NCI-H524 treated with DMSO at 0.1 percent for 48 hours (cell line): ENCODE results near the gene ELOVL4.

Experiments
- DNase-seq: peaks from one replicate; lab custom pipeline; 2025; lab: John Stamatoyannopoulos, UW

The ELOVL4 gene

DNA sequence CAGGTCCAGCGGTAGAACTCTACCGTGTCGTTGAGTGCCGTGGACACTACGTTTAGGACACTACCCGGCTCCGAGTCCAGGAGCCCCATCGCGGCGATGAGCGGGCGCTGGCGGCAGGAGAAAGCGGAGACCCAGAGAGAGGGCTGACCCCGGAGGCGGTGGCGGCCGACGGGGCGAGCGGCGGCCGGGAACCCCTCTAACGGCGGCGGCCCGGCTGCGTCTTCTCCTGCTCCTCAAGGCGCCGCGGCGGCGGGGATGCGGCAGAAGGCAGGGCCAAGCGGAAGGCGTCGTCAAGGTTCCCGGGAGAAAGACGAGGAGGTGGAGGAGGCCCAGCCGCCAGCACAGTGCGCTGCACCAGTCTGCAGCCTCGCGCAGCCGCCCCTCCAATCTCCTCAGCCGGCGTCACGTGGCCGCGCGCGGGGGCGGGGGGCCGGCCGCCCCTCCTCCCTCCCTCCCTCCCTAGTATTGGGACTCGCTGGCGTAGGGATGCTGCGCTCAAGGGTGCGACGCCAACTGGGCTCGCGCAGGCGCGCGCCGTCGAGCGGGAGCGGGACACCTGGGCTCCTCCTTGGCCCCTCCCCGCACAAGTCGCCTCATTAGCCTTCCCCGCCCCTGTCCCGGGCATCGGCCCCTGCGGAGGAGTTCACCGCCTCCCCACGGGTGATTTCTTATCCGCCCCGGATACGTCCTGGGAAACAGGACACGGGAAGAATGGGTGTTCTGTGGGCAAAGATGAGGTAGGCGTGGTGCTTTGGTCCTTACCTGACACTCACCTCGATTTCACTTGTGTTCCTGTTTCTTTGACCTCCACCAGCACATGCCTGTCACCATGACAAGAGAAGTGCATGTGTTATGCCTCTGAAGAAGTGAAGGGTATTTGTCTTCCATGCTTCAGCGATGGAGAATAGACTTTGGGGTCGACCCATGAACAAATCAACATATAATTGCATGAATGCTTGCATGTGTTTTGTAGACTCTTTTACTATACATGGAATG lies at the start of gene ELOVL4:
Gene ELOVL4, minus strand, starts transcription at position 363 of the 996 bp plus-strand sequence. Its CDS starts 274 bp downstream, at position 89.
- DNase-seq = peak; percentile 48

DNA sequence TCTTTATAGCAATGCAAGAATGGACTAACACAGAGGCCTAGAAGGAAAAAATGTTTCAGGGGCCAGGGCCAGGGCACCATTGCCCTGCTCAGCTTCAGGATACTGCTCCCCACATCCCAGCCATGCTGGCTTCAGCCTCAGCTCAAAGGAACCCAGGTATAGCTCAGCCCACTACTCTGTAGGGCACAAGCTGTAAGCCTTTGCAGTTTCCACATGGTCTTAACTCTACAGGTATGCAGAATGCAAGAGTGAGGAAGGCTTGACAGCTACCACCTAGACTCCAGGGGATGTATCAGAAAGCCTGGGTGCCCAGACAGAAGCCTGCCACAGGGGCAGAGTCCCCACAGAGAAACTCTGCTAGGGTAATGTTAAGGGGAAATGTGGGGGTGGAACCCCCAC lies 46.6 kb upstream of the ELOVL4 start:
- DNase-seq = no peak

GRCh38 chr6:79993012-79993910 lies 45.9 kb upstream of the ELOVL4 start:
- no peak for DNase-seq

DNA sequence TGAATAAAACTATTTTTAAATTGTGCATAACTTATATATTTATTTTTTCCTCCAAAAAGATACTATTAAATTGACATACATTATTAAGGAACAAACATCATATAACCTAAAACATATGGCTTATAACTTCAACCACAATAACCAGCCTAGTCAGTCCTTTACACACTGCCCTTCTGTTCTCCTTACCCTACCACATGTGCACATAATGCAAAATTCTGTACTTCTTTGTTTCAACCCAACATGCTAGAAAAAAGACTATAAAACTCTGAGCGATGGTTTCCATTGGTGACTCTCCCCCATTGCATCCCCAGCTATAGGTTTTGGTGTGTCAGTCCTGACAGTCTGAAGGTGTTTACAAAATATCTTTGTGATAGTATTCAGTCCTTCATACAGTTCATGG lies 42.3 kb upstream of the ELOVL4 start:
- DNase-seq = no peak

GRCh38 chr6:79985128-79985527 lies 37.8 kb upstream of the ELOVL4 start:
- no peak for DNase-seq

DNA sequence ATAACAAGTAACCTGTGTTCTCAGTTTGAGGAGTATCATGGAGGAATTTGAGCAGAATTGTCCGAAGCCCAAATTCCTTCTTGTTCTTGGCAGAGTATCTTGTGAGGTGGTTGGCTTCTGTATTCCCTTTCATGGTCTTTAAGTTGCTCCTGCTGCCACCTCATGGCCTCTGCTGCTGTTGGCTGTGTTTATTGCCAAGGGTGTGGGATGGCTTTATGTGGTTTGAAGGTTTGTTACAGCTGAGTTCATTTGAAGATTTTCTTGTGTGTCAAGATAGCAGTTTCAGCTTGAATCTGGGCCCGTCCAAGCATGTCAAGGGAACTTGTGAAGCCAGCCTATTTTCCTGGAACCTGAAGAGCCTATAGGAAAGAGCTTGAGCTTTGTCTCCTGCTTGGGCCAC lies 36.9 kb upstream of the ELOVL4 start:
- no peak for DNase-seq

DNA sequence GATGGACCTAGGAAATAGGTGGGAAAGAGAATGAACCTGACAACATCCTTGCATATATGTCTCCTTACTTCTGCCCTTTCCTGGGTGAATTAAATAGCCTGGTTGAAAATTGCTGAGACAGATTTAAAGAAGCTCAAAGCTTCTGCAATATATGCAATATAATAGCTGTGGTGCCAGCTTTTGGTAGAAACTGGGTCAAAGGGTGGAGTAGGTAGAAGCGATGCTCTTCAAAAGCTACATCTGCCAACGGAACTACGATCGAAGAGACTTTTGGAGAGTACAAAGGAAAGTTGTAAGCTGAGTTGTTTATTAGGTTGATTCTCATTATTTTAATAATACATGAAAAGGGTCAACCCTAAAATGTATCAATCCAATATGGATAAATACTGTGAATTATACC lies 34.3 kb upstream of the ELOVL4 start:
- DNase-seq = no peak

DNA sequence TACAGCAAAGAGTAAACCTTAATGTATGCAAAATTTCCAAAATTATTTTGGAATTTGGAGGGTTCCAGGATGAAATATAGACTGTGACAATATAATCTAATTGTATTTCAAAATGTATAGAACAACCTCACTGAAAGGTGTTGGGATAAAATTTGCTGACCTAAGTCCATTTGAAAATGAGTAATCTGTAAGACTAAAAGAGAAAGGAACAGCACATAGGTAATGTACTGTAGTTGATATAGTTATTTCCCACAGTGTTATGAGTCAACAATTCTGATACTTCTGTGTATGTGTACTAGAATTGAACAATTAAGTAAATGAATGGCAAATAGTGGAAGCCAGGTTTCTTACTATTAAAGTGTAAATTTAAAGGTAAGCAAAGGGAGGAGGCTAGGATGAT lies 23.8 kb upstream of the ELOVL4 start:
- DNase-seq = no peak

GRCh38 chr6:79969784-79970183 lies 22.4 kb upstream of the ELOVL4 start:
- no peak for DNase-seq

- no peak for DNase-seq
Measured at GRCh38 chr6:79967178-79967577, 19.8 kb upstream of the ELOVL4 start.

DNA sequence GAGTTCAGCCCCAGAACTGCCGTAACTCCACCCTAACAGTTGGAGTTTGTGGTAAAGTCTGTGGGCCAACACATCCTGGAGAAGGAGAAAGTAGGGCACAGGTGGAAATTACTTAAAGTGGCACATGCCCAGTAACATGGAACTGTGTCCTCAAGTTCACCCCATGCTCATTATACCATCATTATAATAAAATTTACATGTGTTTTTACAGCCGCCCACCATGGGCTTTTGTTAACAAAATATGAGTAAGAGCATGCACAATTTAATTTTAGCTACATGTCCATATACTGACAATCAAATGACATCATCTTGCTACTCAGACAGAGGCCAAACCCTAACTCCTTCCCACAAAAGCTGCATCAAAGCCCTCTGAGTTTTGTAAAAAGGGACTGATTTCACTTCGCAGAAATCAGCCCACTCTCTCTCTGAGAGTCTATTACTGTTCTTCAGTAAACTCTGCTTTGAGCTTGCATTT lies 17.3 kb upstream of the ELOVL4 start:
- no peak for DNase-seq

- no peak for DNase-seq
Measured at GRCh38 chr6:79954849-79955248, 7.5 kb upstream of the ELOVL4 start.

DNA sequence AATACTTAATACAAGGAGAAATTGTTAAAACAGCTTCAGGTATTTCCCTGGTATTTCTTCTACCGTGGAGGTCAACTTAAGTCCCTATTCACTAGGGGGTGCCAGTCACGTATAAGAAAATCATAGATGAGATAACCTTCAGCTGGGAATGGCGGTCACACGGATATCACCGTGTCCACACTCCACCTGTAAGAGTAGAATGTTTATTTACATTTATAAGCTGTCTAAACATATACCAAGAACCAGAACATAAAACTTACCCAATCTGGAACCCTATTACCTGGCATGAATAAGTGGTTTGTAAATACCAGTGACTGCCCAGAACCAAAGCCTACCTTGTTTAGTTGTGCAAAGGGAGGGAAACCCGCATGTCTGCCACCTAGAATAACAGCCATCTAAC lies 1.9 kb upstream of the ELOVL4 start:
- peak; percentile 20 for DNase-seq

DNA sequence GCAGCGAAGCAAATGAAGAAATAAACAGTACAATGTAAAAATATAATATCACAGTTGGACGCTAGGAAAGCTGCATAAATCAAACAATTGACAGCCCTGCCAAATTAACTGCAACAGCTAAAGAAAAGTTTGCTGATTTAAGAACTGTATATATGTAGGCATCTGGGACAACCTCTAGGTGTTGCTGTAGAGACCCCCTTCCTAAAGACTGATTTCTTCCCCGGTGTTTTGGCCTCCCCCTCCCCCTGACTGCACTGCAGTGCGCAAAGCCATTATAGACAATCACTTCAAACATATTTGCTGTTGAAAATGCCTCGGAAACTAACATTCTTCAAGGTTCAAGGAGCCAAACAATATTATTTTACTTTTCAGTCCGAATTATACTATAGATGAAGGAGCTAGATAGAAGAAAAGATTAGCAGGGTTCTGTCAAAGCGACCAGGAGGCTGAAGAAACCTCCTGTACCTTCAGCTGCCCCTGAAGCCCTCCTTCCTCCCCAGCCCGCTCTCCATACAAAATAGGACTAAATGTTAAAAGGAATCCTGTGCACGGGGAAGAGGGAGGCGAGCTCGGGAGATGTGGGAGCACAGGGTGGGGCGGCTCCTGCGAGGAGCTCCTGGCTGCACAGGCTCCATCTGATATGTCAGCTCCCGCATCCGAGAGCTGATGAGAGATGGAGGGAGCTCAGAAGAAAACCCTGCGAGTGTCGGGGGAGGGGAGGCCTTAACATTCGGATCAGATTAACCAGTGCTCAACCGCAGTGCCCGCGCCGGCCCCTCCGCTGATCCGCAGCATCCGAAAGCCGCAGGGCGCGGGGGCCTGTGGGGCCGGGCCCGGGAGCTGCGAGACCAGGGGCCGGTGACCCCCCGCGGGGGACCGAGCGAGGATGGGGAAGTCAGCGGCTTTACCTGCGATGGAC lies 822 bp downstream of the ELOVL4 start:
- peak; percentile 13 for DNase-seq

- no peak for DNase-seq
Measured at GRCh38 chr6:79943133-79943532, 4.2 kb downstream of the ELOVL4 start.

DNA sequence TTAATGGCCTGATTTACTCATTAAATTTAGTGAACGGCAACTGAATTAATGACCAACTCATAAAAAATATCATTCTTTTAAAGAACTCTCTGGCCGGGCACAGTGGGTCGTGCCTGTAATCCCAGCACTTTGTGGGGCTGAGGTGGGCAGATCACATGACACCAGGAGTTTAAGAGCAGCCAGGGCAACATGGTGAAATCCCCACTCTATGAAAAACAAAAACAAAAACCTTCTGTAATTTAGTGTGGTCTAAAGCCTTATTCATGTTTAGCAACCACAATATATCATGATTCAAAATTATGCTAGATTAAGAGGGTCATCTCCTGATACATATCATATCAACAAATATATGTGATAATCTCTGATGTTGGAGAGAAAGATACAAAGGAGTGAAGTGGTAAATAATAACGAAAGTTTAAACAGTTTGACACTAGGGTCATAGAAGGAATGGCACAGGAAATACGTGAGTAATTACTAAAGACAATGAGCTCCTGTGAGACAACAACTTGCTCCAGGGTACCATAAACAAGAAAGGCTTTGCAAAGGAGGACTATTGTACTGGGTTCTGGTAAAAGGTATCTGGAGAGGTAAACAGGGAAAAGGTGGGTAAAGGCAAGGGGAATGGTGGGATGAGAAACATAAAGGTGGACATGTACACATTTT lies 5.7 kb downstream of the ELOVL4 start:
- no peak for DNase-seq

DNA sequence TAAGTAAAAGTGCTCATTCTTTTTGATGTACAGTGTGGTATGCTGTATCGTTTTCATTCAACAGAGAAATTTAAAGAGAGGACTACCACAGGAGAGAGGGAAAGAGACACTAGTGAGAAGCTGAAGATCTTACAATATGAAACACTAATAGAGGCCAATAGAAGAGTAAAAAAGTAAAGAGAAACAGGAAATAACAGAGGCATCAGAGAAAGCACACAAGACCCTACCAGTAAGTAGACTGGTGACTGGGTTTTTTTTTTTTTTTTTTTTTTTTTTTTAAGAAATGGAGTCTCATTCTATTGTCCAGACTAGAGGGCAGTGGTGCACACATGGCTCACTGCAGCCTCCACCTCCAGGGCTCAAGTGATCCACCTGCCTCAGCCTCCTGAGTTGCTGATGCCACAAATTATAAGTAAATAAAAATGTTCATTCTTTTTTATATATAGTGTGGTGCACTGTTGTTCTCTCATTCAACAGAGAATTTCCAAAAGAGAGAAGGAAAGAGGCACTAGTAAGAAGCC lies 18.8 kb downstream of the ELOVL4 start:
- no peak for DNase-seq

DNA sequence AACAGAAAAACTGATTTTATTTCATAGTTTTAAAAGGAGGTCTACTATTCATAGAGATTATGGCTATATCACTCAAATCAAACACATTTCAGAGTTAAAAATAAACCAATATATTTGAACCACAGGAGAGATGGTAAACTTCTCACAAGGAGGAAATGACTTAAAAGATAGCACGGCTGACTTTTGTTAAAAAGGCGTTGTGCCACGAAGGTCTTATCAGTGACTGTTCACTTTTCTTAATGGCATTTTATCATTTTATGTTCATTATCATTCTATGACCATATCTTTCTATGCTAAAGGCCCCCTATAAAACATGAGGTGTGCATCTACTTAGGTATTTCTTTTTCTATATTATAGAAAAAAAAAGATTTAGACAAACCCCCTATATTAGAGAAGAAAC lies 19.6 kb downstream of the ELOVL4 start:
- no peak for DNase-seq

- no peak for DNase-seq
Measured at GRCh38 chr6:79923270-79923669, 24.1 kb downstream of the ELOVL4 start.

- DNase-seq = no peak
Measured at GRCh38 chr6:79922018-79922417, 25.3 kb downstream of the ELOVL4 start.

GRCh38 chr6:79913369-79913768 lies 34.0 kb downstream of the ELOVL4 start:
- DNase-seq = no peak
